GM12878 (cell line): ENCODE results near the gene UPK1B. TPM values are rescaled to one million over a fixed set of nuclear protein-coding genes. Genes with fewer than 3 reads are reported as not detected.

Experiments used
- ATAC-seq: fragments of 200-7000 bp; cut with Tn5 transposase; 3 replicates; pipeline ENCODE4 v1.9.1; 2020; ENCODE audit warnings: mild to moderate bottlenecking, moderate library complexity
- BruUV-seq: library from RNA; stranded (reverse); fragments of 400-500 nt; replicated peaks from 2 replicates; lab custom pipeline; 2021; lab: Mats Ljungman, UMichigan
- CTCF ChIA-PET: fragments of 300-600 bp; sonication (Branson Sonifier 250); formaldehyde crosslinking; extraction: SDS; loops from one replicate; lab custom pipeline; 2021; ENCODE audit warnings: inconsistent platforms; lab: Yijun Ruan, JAX
- POLR2A ChIA-PET: fragments of 350-600 bp; formaldehyde crosslinking; extraction: SDS; loops from one replicate; lab custom pipeline; 2021; ENCODE audit warnings: inconsistent platforms; lab: Charles Lee
- RAD21 ChIA-PET: fragments of 300-600 bp; sonication (Branson Sonifier 250); formaldehyde crosslinking; loops from one replicate; lab custom pipeline; 2023; ENCODE audit warnings: antibody characterized with exemption; ENCODE audit not compliant: unreplicated experiment; lab: Charles Lee
- SMC1A ChIA-PET: fragments of 300-600 bp; sonication (Branson Sonifier 250); formaldehyde crosslinking; loops from one replicate; lab custom pipeline; 2023; ENCODE audit not compliant: unreplicated experiment, uncharacterized antibody; lab: Charles Lee
- DNase-seq: peaks from one replicate; pipeline ENCODE4 v3.0.0-alpha.2; 2011; ENCODE audit warnings: low read depth, low spot score
- FAIRE-seq: peaks from 3 replicates; lab custom pipeline; 2011; peaks lifted over from hg19 to GRCh38; lab: Jason Lieb, UNC
- H2AFZ ChIP-seq: 2 replicates; pipeline ENCODE4 v1.6.0; 2011; ENCODE audit warnings: low read depth, low read length, control low read depth; ENCODE audit not compliant: control insufficient read depth
- H3K27ac ChIP-seq: 2 replicates; pipeline ENCODE4 v1.5.1; 2011; ENCODE audit warnings: control low read depth; ENCODE audit not compliant: control insufficient read depth, insufficient read depth
- H3K27me3 ChIP-seq, 2 experiments: replicated peaks in 1 of 2; 2 replicates each; pipeline versions ENCODE4 v1.6.0 to v1.6.1; 2011; ENCODE audit warnings: low read length in 1 of 2; ENCODE audit not compliant: control insufficient read depth in 2 of 2, insufficient read depth in 2 of 2
- H3K36me3 ChIP-seq, 2 experiments: 2 replicates each; pipeline ENCODE4 v1.5.1; 2011; ENCODE audit warnings: low read length in 1 of 2; ENCODE audit not compliant: control insufficient read depth in 2 of 2, insufficient read depth in 2 of 2
- H3K4me1 ChIP-seq: 2 replicates; pipeline ENCODE4 v1.6.1; 2011; ENCODE audit warnings: mild to moderate bottlenecking, low read length, moderate library complexity, mixed read lengths; ENCODE audit not compliant: control insufficient read depth, insufficient read depth
- H3K4me2 ChIP-seq: 2 replicates; pipeline ENCODE4 v1.6.0; 2011; ENCODE audit warnings: control low read depth; ENCODE audit not compliant: control insufficient read depth, insufficient read depth
- H3K4me3 ChIP-seq: fragments of 200-600 bp; sonication (generic); 2 replicates; pipeline ENCODE4 v1.5.1; 2016
- H3K79me2 ChIP-seq: 2 replicates; pipeline ENCODE4 v1.6.0; 2011; ENCODE audit warnings: low read length; ENCODE audit not compliant: control insufficient read depth, insufficient read depth
- H3K9ac ChIP-seq: 2 replicates; pipeline ENCODE4 v1.8.0; 2011; ENCODE audit warnings: low read length, control low read depth, mixed read lengths; ENCODE audit not compliant: control insufficient read depth, insufficient read depth
- H3K9me3 ChIP-seq: replicated peaks from 3 replicates; pipeline ENCODE4 v1.5.1; 2011; ENCODE audit warnings: mild to moderate bottlenecking, low read length; ENCODE audit not compliant: control insufficient read depth, insufficient read depth
- H4K20me1 ChIP-seq: 2 replicates; pipeline ENCODE4 v1.6.0; 2011; ENCODE audit not compliant: control insufficient read depth, insufficient read depth
- CBFB ChIP-seq: IDR thresholded peaks from 2 replicates; pipeline ENCODE4 v1.6.1; 2016; ENCODE audit warnings: antibody characterized with exemption, low read depth
- CHD4 ChIP-seq: fragments of 200-600 bp; sonication (generic); IDR thresholded peaks from 2 replicates; pipeline ENCODE4 v1.6.1; 2016; ENCODE audit warnings: mild to moderate bottlenecking
- CREB1 ChIP-seq: IDR thresholded peaks from 2 replicates; pipeline ENCODE4 v1.6.1; 2012; ENCODE audit warnings: low read depth, mild to moderate bottlenecking, inconsistent platforms
- JUNB ChIP-seq: IDR thresholded peaks from 2 replicates; pipeline ENCODE4 v1.6.1; 2016; ENCODE audit warnings: antibody characterized with exemption, mild to moderate bottlenecking
- JUND ChIP-seq: IDR thresholded peaks from 2 replicates; pipeline ENCODE4 v1.6.1; 2012; ENCODE audit warnings: low read depth, mild to moderate bottlenecking, low read length, improper control_type of control experiment, moderate library complexity
- KDM1A ChIP-seq: fragments of 200-600 bp; sonication (generic); IDR thresholded peaks from 2 replicates; pipeline ENCODE4 v1.6.1; 2016; ENCODE audit warnings: borderline replicate concordance
- MTA3 ChIP-seq: IDR thresholded peaks from 2 replicates; pipeline ENCODE4 v1.6.1; 2012; ENCODE audit warnings: low read length, inconsistent platforms, borderline replicate concordance
- NFYA ChIP-seq: IDR thresholded peaks from 2 replicates; pipeline ENCODE4 v1.6.1; 2011; ENCODE audit warnings: low read depth, mild to moderate bottlenecking, low read length, improper control_type of control experiment, borderline replicate concordance
- POLR2AphosphoS5 ChIP-seq: IDR thresholded peaks from 2 replicates; pipeline ENCODE4 v1.6.1; 2011; ENCODE audit warnings: mild to moderate bottlenecking, low read length, inconsistent platforms
- RAD21 ChIP-seq: IDR thresholded peaks from 2 replicates; pipeline ENCODE4 v1.6.1; 2011; ENCODE audit warnings: mild to moderate bottlenecking, low read depth, low read length, moderate library complexity; ENCODE audit not compliant: insufficient read depth
- RB1 ChIP-seq: fragments of 450-650 bp; formaldehyde crosslinking; IDR thresholded peaks from 2 replicates; pipeline ENCODE4 v1.6.1; 2017; ENCODE audit warnings: mild to moderate bottlenecking, borderline replicate concordance
- RCOR1 ChIP-seq: conservative IDR thresholded peaks from 2 replicates; pipeline ENCODE4 v1.6.1; 2012; ENCODE audit warnings: low read depth, low read length, improper control_type of control experiment
- SIN3A ChIP-seq: IDR thresholded peaks from 2 replicates; pipeline ENCODE4 v1.6.1; 2012; ENCODE audit warnings: low read depth, low read length, improper control_type of control experiment
- SMC3 ChIP-seq: IDR thresholded peaks from 2 replicates; pipeline ENCODE4 v1.6.1; 2011; ENCODE audit warnings: low read length, improper control_type of control experiment, borderline replicate concordance
- SREBF1 ChIP-seq: IDR thresholded peaks from 2 replicates; pipeline ENCODE4 v1.6.1; 2012; ENCODE audit warnings: mild to moderate bottlenecking, low read length
- TARDBP ChIP-seq: IDR thresholded peaks from 2 replicates; pipeline ENCODE4 v1.6.1; 2016; ENCODE audit warnings: borderline replicate concordance
- WGBS: methylation state at CpG from one replicate; pipeline ENCODE4 v1.1.6; 2016; ENCODE audit warnings: low lambda C conversion rate; ENCODE audit not compliant: insufficient replicate concordance, insufficient coverage; ENCODE audit errors: missing lambda C conversion rate; 5-methylcytosine and 5-hydroxymethylcytosine counted together
- in situ Hi-C: fragments of 300-500 bp; cut with MboI; formaldehyde crosslinking; loops from 9 replicates; pipeline ENCODE4 v1.14.3; 2018; ENCODE audit warnings: mixed read lengths
- intact Hi-C: fragments of 100-400 bp; cut with micrococcal nuclease; formaldehyde crosslinking; loops from one replicate; pipeline ENCODE4 v1.14.2; 2022; ENCODE audit not compliant: unreplicated experiment
- polyA plus RNA-seq, 11 experiments: library from polyadenylated mRNA; depleted of rRNA in 4 of 11; unstranded in 6 of 11; stranded (reverse) in 5 of 11; fragments of >200 nt; fragmentation: Nextera tagmentation in 4 of 11; fragmentation: Illumina TruSeq in 1 of 11; extraction: Ambion mirVana in 4 of 11; extraction: Trizol in 1 of 11; gene quantifications; 1 replicate in 1 of 11; 2 replicates in 10 of 11; pipeline versions ENCODE4 v1.2.1 to v1.2.3, GENCODE V29; 2011 to 2016; ENCODE audit warnings: inconsistent platforms in 2 of 11, missing spikeins in 2 of 11, low read depth in 1 of 11
- total RNA-seq, 4 experiments: library from RNA; depleted of rRNA in 3 of 4; stranded (reverse); fragments of >200 nt in 3 of 4; fragmentation: Illumina TruSeq in 1 of 4; extraction: Trizol in 1 of 4; gene quantifications; 2 replicates each; pipeline versions ENCODE4 v1.2.1 to v1.2.3, GENCODE V29; 2013 to 2021
- TF ChIP-seq, protein P1 (sequence below): fragments of 450-650 bp; IDR thresholded peaks from 2 replicates; pipeline ENCODE4 v1.6.1; 2016; ENCODE audit warnings: mild to moderate bottlenecking
- TF ChIP-seq, protein P2 (sequence below): IDR thresholded peaks from 2 replicates; pipeline ENCODE4 v1.6.1; 2011; ENCODE audit warnings: low read depth, mild to moderate bottlenecking, low read length, moderate library complexity, borderline replicate concordance; ENCODE audit errors: extremely low read depth

Gene UPK1B
- total and polyA plus RNA-seq, 10 of the 15 experiments (the other 5 are each of a cell fraction or from before 2014, with no cell fraction given), result not detected

DNA sequence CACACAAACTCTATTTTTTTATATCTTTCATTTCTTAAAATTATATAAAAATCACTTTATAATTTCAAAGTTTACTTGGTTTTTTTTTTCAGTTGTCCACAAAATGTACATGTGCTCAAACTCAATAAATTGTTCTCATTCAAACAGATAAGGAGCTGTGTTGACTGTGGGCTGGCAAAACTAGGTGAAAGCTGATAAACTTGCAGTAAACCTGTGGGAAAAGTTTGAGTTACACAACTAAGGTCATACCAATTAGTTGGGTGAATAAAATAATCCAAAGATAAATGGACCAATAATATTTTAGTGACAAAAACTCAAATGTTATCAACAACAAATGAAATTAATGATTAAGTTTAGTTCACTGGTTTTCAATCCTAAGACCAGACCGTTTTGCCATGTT lies 12.6 kb upstream of the UPK1B start:
- no peak overlapping the region for H2AFZ ChIP-seq
- no peak overlapping the region for H3K9ac ChIP-seq
- DNase-seq, result no peak
- no peaks in the 10 kb centered on the region for H4K20me1 ChIP-seq
- H3K27ac ChIP-seq, result no peak overlapping the region
- in situ Hi-C loops (no loop called here), intact Hi-C loops (no loop called here)
- 0% methylated on average over 1 of the region's 1 CpG for WGBS
- H3K79me2 ChIP-seq, result no peaks in the 10 kb centered on the region
- ATAC-seq, result no peak
- H3K4me3 ChIP-seq, result no peak overlapping the region
- no peak overlapping the region for H3K4me2 ChIP-seq
- H3K4me1 ChIP-seq, result no peaks in the 10 kb centered on the region
- RAD21 ChIA-PET, result no interaction called here
- no peaks in the 10 kb centered on the region; the same call in 2 of the 3 replicates for H3K9me3 ChIP-seq
- FAIRE-seq, result no peak
- no peaks in the 10 kb centered on the region for H3K36me3 ChIP-seq
- CTCF ChIA-PET, result no interaction called here
- SMC1A ChIA-PET, result interaction anchor here (1.0 kb wide), 1 partner anchor 14 kb away, joined by 3 read pairs; no protein-coding TSS in a partner anchor
- no peaks in the 10 kb centered on the region for H3K27me3 ChIP-seq
- TF ChIP-seq RB1 (no peak), JUNB (no peak), POLR2AphosphoS5 (no peak), CREB1 (no peak), MTA3 (no peak), CHD4 (no peak), TARDBP (no peak), RCOR1 (no peak), KDM1A (no peak), SMC3 (no peak), JUND (no peak), SREBF1 (no peak), CBFB (no peak), SIN3A (no peak), RAD21 (no peak), NFYA (no peak)
- TF ChIP-seq, protein P1, sequence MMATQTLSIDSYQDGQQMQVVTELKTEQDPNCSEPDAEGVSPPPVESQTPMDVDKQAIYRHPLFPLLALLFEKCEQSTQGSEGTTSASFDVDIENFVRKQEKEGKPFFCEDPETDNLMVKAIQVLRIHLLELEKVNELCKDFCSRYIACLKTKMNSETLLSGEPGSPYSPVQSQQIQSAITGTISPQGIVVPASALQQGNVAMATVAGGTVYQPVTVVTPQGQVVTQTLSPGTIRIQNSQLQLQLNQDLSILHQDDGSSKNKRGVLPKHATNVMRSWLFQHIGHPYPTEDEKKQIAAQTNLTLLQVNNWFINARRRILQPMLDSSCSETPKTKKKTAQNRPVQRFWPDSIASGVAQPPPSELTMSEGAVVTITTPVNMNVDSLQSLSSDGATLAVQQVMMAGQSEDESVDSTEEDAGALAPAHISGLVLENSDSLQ, result no peak
- TF ChIP-seq, protein P2, sequence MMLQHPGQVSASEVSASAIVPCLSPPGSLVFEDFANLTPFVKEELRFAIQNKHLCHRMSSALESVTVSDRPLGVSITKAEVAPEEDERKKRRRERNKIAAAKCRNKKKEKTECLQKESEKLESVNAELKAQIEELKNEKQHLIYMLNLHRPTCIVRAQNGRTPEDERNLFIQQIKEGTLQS, result no peak
- no TSS peak for BruUV-seq
- POLR2A ChIA-PET, result no interaction called here
